Measurements from ENCODE around the gene SUSD3.

The SUSD3 gene

DNA sequence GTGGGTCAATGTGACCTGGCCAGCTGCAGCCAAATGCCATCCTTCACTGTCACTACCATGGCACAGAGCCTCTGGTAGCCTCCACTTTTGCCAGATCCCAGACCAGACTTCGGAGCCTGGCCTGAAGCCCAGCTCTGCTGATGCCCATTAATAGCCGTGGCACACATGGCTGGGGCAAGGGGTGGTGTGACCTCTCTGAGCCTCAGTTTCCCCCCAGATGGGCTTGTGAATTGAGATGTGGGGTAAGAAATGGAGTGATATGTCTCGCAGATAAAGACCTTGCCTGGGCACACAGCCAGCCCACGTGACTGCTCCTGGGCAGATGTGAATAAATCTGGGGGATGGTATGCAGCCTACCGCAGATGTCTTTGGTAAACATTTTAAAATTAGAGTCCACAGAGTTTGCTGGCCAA is 13.9 kb downstream of the SUSD3 start:
- no peak for DNase-seq (ENCODE audit: low read depth in 2 of 3, low spot score in 2 of 3)

DNA sequence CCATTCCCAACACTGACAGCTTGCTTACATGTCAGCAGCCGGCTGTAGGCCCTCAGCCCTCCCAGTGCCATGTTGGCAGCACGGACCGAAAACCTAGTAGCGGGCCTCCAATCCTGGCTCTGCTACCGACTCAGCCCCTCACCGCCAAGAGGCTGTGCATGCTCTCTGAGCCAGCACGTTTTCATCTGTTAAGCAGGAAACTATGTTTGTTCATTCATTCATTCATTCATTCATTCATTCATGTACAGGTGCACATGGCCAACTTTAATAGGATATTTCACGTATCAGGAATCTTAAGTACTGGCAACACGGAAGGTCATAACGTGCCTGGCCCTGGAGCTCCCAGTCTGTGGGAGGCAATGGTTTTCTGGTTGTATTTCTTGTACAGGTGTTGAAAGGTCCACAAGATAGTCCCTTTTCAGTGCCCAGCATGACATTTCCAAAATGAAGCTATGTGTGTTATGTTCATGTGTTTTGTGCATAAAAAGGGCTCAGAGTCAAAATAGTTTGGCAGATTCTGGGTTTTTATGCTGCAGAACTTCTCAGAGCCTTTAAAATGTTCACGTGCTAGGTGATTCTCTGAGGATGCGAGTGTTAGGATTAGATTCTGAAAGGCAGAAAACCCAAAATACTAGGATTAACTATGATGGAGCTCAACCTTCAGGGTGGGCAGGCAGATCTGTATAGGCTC is 17.7 kb downstream of the SUSD3 start:
- DNase-seq (ENCODE audit: low read depth in 2 of 3, low spot score in 2 of 3), result no peak

DNA sequence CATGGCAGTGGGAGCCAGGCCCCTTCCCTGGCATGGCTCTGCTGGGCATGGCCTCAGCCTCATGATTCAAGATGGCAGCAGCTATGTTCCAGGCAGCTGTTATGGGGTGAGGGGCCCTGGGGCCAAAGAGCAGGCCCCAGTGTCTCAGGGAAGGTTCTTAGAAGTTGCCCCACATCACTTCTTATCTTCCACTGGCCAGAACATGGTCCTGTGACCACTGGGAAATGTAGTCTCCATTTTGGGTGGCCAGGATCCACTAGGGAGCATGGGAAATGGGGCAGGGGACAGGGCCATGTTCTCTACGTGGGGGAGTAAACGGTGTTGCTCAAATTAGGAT is 18.3 kb downstream of the SUSD3 start:
- DNase-seq (ENCODE audit: low read depth in 2 of 3, low spot score in 2 of 3), result no peak

DNA sequence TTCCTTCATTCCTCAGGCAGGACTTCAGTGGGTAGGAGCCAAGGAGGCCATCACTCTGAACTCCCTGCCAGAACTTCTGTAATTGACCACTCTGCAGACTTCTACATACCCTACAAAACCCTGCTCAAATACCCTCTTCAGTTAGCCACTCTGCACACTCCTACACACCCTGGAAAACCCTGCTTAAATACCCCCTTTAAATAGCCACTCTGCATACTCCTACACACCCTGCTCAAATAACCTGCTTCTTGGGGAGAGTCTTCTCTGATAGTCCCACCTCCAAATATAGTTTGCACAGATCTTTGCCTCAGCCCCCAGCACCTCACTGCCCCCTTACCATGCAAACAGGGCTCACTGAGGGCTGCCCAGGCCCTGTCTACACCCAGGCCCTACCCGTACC is 18.9 kb downstream of the SUSD3 start:
- DNase-seq (ENCODE audit: low read depth in 2 of 3, low spot score in 2 of 3), result no peak

DNA sequence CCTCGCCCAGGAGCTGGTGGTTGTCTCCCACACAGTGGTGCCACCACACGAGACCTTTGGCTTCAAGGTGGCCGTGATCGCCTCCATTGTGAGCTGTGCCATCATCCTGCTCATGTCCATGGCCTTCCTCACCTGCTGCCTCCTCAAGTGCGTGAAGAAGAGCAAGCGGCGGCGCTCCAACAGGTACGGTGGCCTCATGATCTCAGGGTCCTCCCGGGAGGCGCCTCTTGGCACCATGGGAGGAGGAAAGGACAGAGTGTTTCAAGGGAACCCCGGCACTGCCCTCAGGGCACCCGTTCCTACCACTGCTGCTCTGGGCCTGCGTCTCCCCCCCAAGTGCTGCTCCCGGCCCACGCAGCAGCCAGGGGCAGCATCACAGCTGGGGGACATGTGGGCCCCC is 19.3 kb downstream of the SUSD3 start:
- DNase-seq (ENCODE audit: low read depth in 2 of 3, low spot score in 2 of 3), result no peak

DNA sequence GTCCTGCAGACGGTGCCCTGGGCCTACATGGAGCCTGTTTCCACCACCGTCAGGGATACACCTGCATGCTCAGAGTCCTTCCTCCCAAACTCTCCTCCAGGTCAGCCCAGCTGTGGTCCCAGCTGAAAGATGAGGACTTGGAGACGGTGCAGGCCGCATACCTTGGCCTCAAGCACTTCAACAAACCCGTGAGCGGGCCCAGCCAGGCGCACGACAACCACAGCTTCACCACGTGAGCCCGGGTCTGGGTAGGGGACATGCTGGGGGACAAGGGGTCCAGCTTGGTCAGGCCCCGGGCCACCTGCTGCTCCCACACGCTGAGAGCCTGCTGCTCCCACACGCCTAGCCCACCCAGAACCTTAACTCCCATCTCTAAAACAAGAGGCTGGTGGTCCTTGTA is 20.9 kb downstream of the SUSD3 start:
- no peak for DNase-seq (ENCODE audit: low read depth in 2 of 3, low spot score in 2 of 3)

DNA sequence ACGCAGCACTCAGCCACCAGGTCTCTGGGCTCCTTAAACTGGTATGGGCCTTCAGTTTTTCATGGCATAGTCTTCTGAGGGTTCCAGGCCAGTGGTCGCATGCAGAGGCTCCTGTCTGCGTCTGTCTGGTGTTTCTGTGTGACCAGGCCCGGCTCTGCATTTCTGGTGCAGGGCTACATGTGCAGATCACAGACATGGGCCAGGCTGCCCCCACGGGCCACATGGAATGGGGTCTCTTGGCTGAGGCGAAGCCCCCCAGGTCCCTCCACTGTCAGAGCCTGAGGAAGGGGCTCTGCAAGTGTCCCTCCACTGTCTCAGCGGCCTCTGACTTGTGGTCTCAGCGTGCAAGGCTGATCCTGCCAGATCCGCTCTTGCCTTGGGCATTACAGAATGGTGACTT is 21.9 kb downstream of the SUSD3 start:
- no peak for DNase-seq (ENCODE audit: low read depth in 2 of 3, low spot score in 2 of 3)

DNA sequence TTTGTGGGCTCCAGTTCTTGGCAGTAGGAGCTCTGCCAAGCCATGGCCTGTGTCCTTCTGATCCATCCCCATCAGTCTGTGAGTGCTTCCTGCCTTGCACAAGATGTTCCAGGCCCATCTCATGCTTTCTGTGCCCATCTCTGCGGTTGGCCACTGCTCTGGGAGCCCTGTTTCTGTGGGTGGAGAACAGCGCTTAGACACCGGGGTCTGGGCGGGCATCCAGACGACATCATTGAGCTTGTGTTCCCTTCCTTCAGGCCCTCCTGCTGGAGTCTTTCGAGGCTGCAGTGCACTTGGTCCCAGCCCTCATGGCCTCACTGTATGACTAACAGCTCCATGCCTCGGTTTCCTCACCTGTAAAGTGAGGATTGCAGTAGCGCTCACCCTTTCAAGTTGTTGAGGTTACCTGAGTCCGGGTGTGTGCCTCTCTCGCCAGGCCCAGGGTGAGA is 22.6 kb downstream of the SUSD3 start:
- no peak for DNase-seq (ENCODE audit: low read depth in 2 of 3, low spot score in 2 of 3)

DNA sequence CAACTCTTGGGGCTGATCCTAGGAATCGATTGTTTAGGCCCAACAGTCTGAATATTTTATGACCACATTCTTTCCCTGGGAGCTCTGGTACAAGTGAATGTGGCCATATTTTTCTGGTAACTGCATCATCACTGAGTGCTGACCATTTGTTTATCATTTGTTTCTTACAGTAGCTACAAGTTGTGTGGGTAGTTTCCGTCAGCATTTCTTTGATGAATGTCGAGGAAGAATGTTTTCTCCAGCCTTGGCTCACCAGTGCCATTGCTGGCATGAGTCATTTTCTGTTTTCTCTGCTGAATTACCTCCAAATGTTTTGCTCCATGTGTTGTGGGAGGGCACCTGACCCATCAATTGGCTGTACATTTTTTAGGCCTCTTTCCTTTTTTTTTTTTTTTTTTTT is 23.4 kb downstream of the SUSD3 start:
- DNase-seq (ENCODE audit: low read depth in 2 of 3, low spot score in 2 of 3), result no peak

- no peak for DNase-seq (ENCODE audit: low read depth in 2 of 3, low spot score in 2 of 3)
These were observed 24.4 kb downstream of the SUSD3 start for GRCh38 chr9:93082841-93083411.

DNA sequence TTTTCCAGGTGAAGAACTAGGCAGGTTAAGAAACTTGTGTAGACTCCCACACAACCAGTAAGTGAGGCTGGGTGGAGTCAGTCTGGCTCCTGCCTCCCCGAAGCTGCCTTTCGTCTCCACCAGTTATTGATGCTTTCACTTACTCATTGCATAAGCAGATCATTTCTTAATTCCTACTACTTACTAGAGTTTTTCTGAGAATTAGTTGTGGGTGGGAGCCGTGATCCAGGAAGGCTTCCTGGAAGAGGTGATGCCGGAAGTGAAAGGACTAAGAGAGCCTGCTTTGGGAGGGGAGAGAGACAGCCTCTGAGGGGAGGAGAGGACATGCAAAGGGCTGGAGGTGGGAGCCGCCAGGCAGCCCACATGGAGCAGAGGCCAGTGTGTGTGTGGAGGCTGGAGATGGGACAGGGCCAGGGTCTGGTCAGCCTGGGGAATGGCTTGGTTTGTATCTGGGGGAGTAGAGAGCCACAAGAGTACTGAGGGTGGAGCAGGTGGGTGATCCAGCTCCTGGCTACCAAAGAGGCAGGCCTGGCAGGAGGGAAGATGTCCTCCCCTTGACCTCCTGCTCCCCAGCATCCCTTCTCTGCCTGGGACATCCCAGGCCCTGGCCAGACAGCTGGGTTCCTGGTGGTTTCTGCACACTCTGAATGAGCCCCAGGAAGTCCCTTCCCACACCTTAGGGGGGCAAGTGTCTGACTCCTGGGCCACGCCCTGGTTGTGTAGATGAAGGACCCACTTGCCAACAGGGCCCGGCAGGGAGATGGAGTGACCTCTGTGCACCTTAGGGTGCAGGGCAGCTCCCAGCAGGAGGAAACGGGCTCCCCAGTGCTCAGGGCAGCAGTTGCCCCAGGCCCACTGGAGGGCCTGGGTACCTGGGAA is 25.3 kb downstream of the SUSD3 start:
- no peak for DNase-seq (ENCODE audit: low read depth in 2 of 3, low spot score in 2 of 3)

DNA sequence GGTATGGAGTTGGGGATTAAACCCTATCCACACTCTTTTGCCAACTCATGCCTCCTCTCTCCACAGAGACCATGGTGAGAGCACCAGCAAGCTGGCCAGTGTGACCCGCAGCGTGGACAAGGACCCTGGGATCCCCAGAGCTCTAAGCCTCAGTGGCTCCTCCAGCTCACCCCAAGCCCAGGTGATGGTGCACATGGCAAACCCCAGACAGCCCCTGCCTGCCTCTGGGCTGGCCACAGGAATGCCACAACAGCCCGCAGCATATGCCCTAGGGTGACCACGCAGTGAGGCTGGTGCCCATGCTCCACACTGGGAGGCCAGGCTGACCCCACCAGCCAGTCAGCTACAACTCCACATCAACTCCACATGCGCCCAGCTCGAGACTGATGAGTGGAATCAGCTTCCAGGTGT is 26.0 kb downstream of the SUSD3 start:
- DNase-seq (ENCODE audit: low read depth in 2 of 3, low spot score in 2 of 3), result no peak

- no peak for DNase-seq (ENCODE audit: low read depth in 2 of 3, low spot score in 2 of 3)
These were observed 27.2 kb downstream of the SUSD3 start for GRCh38 chr9:93085676-93086075.

DNA sequence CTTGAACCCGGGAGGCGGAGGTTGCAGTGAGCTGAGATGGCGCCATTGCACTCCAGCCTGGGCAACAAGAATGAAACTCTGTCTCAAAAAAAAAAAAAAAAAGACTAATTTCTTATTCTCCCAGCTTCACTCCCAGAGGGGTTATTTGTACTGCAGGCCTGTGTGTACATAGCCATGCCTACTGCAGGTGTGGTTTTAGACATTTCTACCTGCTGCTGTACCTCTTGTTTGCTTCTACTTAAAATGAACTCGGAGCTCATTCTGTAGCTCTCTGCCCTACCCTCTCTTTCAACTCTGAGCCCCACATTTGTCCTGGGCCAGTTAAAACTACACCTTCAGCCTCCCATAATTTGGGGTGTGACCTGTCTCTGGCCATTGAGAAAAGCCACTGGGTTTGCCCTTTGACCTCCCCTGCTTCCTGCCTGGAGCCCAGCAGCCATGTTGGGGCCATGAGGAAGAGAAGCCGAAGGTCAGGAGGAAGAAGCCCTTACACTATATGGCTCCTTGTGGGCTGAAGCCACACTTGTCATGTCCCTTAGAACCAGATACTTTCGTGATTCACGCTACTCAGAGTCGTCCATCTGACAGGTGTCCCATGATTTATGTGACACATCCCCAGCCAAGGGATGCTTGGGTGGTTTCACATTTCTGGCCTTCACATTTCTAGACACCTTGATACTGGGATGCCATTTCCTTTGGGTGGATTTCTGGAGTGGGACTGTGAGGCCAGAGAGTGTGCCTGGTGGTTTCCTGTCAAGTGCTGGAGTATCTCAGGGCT is 28.1 kb downstream of the SUSD3 start:
- no peak for DNase-seq (ENCODE audit: low read depth in 2 of 3, low spot score in 2 of 3)

- no peak for DNase-seq (ENCODE audit: low read depth in 2 of 3, low spot score in 2 of 3)
These were observed 29.6 kb downstream of the SUSD3 start for GRCh38 chr9:93087971-93088655.

DNA sequence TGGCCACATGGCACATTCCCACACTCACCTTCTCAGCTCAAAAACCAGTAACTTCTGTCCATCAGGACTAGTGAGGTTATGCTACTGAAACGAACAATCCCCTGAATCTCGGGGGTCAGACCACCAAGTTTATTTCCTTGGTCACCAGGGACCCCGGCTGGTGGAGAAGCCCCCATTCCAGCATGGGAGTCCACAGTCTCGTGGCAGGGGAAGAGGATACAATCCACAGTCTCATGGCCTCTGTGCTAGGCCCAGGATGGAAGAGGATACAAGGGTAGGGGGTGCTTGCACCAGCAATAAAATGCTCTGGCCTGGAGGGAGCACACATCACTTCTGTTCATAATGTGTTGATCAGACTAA is 30.1 kb downstream of the SUSD3 start:
- DNase-seq (ENCODE audit: low read depth in 2 of 3, low spot score in 2 of 3), result no peak

GRCh38 chr9:93089024-93089423 is 30.5 kb downstream of the SUSD3 start:
- DNase-seq (ENCODE audit: low read depth in 2 of 3, low spot score in 2 of 3), result no peak

- no peak for DNase-seq (ENCODE audit: low read depth in 2 of 3, low spot score in 2 of 3)
These were observed 31.0 kb downstream of the SUSD3 start for GRCh38 chr9:93089481-93089991.

GRCh38 chr9:93090091-93090655 is 31.7 kb downstream of the SUSD3 start:
- DNase-seq (ENCODE audit: low read depth in 2 of 3, low spot score in 2 of 3), result no peak

DNA sequence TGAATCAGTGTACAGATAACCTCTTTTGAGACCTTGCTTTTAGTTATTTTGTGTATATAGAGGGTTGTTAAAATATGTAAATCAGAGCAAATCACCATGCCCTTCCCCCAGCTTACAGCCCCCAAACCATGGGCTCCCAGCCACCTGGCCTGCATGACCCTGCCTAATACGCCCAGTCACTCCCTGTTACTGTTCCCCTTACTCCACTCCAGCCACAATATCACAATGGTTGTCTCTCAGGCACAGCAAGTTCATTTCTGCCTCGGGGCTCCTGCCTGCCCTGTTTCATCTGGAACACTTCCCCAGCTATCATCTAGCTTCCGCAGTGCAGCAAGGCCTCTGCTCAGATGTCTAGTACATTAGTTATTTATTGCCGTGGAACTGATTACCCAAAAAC is 32.6 kb downstream of the SUSD3 start:
- DNase-seq (ENCODE audit: low read depth in 2 of 3, low spot score in 2 of 3), result no peak

Measured in activated CD8-positive, alpha-beta memory T cell treated with anti-CD3 and anti-CD28 coated beads for 48 hours (primary cell).